Fibroblast of lung (primary cell): ENCODE results near the gene PPP1R9A.

Experiments
- CTCF ChIP-seq, 2 donors: IDR thresholded peaks in 1 of 2; conservative IDR thresholded peaks in 1 of 2; 1 replicate in 1 of 2; 2 replicates in 1 of 2; pipeline ENCODE4 v1.5.1; 2011 to 2012; ENCODE audit warnings: low read length in 2 of 2, control low read depth in 1 of 2, inconsistent platforms in 1 of 2, low read depth in 1 of 2, mild to moderate bottlenecking in 1 of 2
- EZH2 ChIP-seq: IDR thresholded peaks from 2 replicates; pipeline ENCODE4 v1.5.1; 2012; ENCODE audit warnings: low read length, control low read depth, mild to moderate bottlenecking; ENCODE audit errors: missing control alignments

- TF ChIP-seq CTCF (conservative IDR thresholded peaks at IDR 0.05 in 1 of 2, IDR thresholded peaks at IDR 0.05 in 1 of 2; ENCODE audit: low read depth in 1 of 2, low read length in 2 of 2) (no peak), EZH2 (no peak)
Measured at GRCh38 chr7:94941844-94942632, 34.6 kb downstream of the PPP1R9A start.
